ENCODE measurements around the gene CRACR2B. TPM values are rescaled to one million over a fixed set of nuclear protein-coding genes. Genes with fewer than 3 reads are reported as not detected.

Gene CRACR2B
- total RNA-seq, 6 experiments from 2014 or later = 0.63 to 2.2 (median 1.2) TPM

DNA sequence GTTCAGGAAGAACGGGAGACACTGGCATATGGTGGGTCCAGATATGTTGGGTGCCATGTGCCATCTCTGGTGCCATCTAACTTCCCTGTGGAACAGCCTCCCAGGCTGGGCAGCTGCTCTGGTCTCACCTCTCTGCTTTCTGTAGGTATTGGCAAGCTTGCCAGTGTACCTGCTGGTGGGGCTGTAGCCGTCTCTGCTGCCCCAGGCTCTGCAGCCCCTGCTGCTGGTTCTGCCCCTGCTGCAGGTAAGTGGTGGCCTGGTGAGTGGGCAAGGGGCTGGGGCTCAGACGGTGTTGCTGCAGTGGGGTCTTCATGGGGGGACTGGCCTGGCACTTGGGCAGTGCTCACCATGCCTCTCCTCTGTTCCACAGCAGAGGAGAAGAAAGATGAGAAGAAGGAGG, 15.3 kb upstream of the CRACR2B start:
- no peaks in the 10 kb centered on the region for H3K9me3 Mint-ChIP-seq
- H3K4me1 Mint-ChIP-seq (ENCODE audit: low read depth) = peaks cover 32% of the 10 kb centered on the region
- H3K4me3 Mint-ChIP-seq = peak overlapping the region; percentile 26; the same call in 1 of the 2 replicates
- peak overlapping the region; percentile 73 for H3K27ac Mint-ChIP-seq
- peaks cover 30% of the 10 kb centered on the region for H3K36me3 Mint-ChIP-seq (ENCODE audit: low read depth)
- DNase-seq = no peak
- peaks cover 25% of the 10 kb centered on the region for H3K27me3 Mint-ChIP-seq (ENCODE audit: insufficient read depth)
- TF ChIP-seq, protein P1, sequence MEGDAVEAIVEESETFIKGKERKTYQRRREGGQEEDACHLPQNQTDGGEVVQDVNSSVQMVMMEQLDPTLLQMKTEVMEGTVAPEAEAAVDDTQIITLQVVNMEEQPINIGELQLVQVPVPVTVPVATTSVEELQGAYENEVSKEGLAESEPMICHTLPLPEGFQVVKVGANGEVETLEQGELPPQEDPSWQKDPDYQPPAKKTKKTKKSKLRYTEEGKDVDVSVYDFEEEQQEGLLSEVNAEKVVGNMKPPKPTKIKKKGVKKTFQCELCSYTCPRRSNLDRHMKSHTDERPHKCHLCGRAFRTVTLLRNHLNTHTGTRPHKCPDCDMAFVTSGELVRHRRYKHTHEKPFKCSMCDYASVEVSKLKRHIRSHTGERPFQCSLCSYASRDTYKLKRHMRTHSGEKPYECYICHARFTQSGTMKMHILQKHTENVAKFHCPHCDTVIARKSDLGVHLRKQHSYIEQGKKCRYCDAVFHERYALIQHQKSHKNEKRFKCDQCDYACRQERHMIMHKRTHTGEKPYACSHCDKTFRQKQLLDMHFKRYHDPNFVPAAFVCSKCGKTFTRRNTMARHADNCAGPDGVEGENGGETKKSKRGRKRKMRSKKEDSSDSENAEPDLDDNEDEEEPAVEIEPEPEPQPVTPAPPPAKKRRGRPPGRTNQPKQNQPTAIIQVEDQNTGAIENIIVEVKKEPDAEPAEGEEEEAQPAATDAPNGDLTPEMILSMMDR (IDR thresholded peaks at IDR 0.05) = no peak

GRCh38 chr11:813072-813455, 14.7 kb upstream of the CRACR2B start:
- no peak for DNase-seq
- Mint-ChIP-seq H3K4me1 (ENCODE audit: low read depth) (peaks cover 26% of the 10 kb centered on the region), H3K27me3 (ENCODE audit: insufficient read depth) (peaks cover 25% of the 10 kb centered on the region), H3K4me3 (no peak overlapping the region), H3K36me3 (ENCODE audit: low read depth) (peaks cover 30% of the 10 kb centered on the region), H3K9me3 (no peaks in the 10 kb centered on the region), H3K27ac (no peak overlapping the region; the same call in 1 of the 2 replicates)
- TF ChIP-seq, protein P1 (IDR thresholded peaks at IDR 0.05) = no peak

GRCh38 chr11:813456-814096, 14.1 kb upstream of the CRACR2B start:
- Mint-ChIP-seq H3K4me1 (ENCODE audit: low read depth) (peaks cover 30% of the 10 kb centered on the region), H3K36me3 (ENCODE audit: low read depth) (peaks cover 30% of the 10 kb centered on the region), H3K4me3 (no peak overlapping the region), H3K9me3 (no peaks in the 10 kb centered on the region), H3K27me3 (ENCODE audit: insufficient read depth) (peaks cover 25% of the 10 kb centered on the region), H3K27ac (peak overlapping the region; percentile 68)
- DNase-seq = no peak
- TF ChIP-seq, protein P1 (IDR thresholded peaks at IDR 0.05) = no peak

GRCh38 chr11:815675-816432, 11.9 kb upstream of the CRACR2B start:
- H3K36me3 Mint-ChIP-seq (ENCODE audit: low read depth) = peaks cover 18% of the 10 kb centered on the region
- H3K4me3 Mint-ChIP-seq = no peak overlapping the region
- H3K9me3 Mint-ChIP-seq = no peaks in the 10 kb centered on the region
- peak overlapping the region; percentile 33; the same call in 1 of the 2 replicates for H3K27ac Mint-ChIP-seq
- TF ChIP-seq, protein P1 (IDR thresholded peaks at IDR 0.05) = no peak
- peaks cover 20% of the 10 kb centered on the region for H3K27me3 Mint-ChIP-seq (ENCODE audit: insufficient read depth)
- DNase-seq = no peak
- peaks cover 26% of the 10 kb centered on the region for H3K4me1 Mint-ChIP-seq (ENCODE audit: low read depth)

- TF ChIP-seq, protein P1 (IDR thresholded peaks at IDR 0.05) = no peak
- H3K27me3 Mint-ChIP-seq (ENCODE audit: insufficient read depth) = peaks cover 18% of the 10 kb centered on the region
- no peak for DNase-seq
- peaks cover 13% of the 10 kb centered on the region for H3K36me3 Mint-ChIP-seq (ENCODE audit: low read depth)
- H3K4me1 Mint-ChIP-seq (ENCODE audit: low read depth) = peaks cover 26% of the 10 kb centered on the region
- no peak overlapping the region for H3K4me3 Mint-ChIP-seq
- H3K27ac Mint-ChIP-seq = no peak overlapping the region
- H3K9me3 Mint-ChIP-seq = no peaks in the 10 kb centered on the region
Measured at GRCh38 chr11:816433-816779, 11.3 kb upstream of the CRACR2B start.

Data from HFFc6 (cell line).